Psoas muscle (tissue), 8 donors: ENCODE results near the gene IMMT. TPM values are rescaled to one million over a fixed set of nuclear protein-coding genes. Genes with fewer than 3 reads are reported as not detected.

Source experiments
- ATAC-seq, 4 donors: fragments of 200-7000 bp; cut with Tn5 transposase; one replicate each; pipeline ENCODE4 v1.9.1; 2020; ENCODE audit warnings: moderate library complexity in 3 of 4, mild to moderate bottlenecking in 2 of 4
- DNase-seq, 2 donors: peaks; one replicate each; pipeline ENCODE4 v3.0.0-alpha.2; 2020
- H3K27ac ChIP-seq: fragments of 200-600 bp; one replicate; pipeline ENCODE4 v1.8.0; 2022
- H3K27me3 ChIP-seq, 3 donors: fragments of 200-600 bp in 1 of 3; one replicate each; pipeline versions ENCODE4 v1.6.1 to v1.8.0; 2013 to 2022; ENCODE audit warnings: low read length in 2 of 3, mild to moderate bottlenecking in 2 of 3, moderate library complexity in 1 of 3; ENCODE audit not compliant: insufficient read depth in 3 of 3
- H3K36me3 ChIP-seq, 2 donors: fragments of 200-600 bp in 1 of 2; one replicate each; pipeline versions ENCODE4 v1.6.1 to v1.8.0; 2013 to 2022; ENCODE audit warnings: low read depth in 1 of 2, mild to moderate bottlenecking in 1 of 2, moderate library complexity in 1 of 2; ENCODE audit not compliant: insufficient read depth in 1 of 2
- H3K4me1 ChIP-seq: fragments of 200-600 bp; one replicate; pipeline ENCODE4 v1.8.0; 2022
- H3K4me3 ChIP-seq: fragments of 200-600 bp; one replicate; pipeline ENCODE4 v1.8.0; 2022; ENCODE audit warnings: mild to moderate bottlenecking
- H3K9me3 ChIP-seq: fragments of 200-600 bp; one replicate; pipeline ENCODE4 v1.8.0; 2022
- WGBS, 3 donors: extraction: QIAGEN DNeasy Blood & Tissue Kit; methylation state at CpG; one replicate each; pipeline versions ENCODE4 v1.1.6 to v1.1.7; 2013; 5-methylcytosine and 5-hydroxymethylcytosine counted together
- intact Hi-C, 2 donors: fragments of 100-400 bp; cut with DNase I; formaldehyde crosslinking; loops; one replicate each; pipeline versions ENCODE4 v1.11.0 to v1.14.2; 2022
- polyA plus RNA-seq, 3 donors: library from polyadenylated mRNA; stranded (reverse); fragments of 200-250 nt; gene quantifications; one replicate each; pipeline ENCODE4 v1.2.3, GENCODE V29; 2013
- total RNA-seq, 4 donors: library from RNA; stranded (reverse); fragmentation: NEBNext Ultra II Directional in 2 of 4; extraction: Animal tissue kit (Norgen Biotek cat#: 25700) in 2 of 4; gene quantifications; one replicate each; pipeline versions ENCODE4 v1.2.1 to v1.2.4, GENCODE V29; 2021 to 2023
- TF ChIP-seq, protein P1 (sequence below): fragments of 200-600 bp; IDR thresholded peaks from one replicate; pipeline ENCODE4 v1.8.0; 2022; ENCODE audit warnings: antibody characterized with exemption
- donor health status: healthy with polysubstance abuse.
- donor health status: DM: no; HTN: no; CAD: no; lungs with moderate emphysema.
- donor health status: Bipolar disorder and iron deficiency.
- donor health status: healthy.
- donor health status: DM: yes; HTN: yes; CAD: no.
- donor health status: DM: no; HTN: no; CAD: no.
- donor health status: DM: no; HTN: no; CAD: no.
- donor health status: DM: yes; HTN: yes; CAD: no.

IMMT gene
- total and polyA plus RNA-seq, 7 donors: 132 to 272 (median 151) TPM

DNA sequence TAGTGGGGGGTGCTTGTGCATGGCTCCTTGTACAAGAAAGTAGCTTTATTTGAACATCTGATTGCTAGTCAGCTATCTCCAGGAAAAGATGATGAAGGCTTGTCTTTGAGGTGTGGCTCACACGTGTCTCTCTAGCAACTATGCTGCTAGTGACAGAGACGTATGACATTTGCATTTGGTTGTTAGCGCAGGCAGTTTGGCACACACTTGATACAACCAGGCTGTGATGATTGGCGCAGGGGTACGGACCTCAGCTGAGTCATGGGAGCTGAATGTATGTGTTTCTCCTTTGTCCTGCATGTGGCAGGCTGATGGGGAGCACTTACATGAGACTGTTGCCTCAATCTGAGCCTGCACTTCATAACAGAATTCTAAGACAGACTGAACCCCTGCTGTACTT, 59.6 kb downstream of the IMMT start:
- ATAC-seq (peak in 1 of 4 donors; percentile 5), DNase-seq (no peak)
- Histone ChIP-seq H3K4me3 (no peak overlapping the region), H3K27me3 (no peaks in the 10 kb centered on the region), H3K9me3 (no peaks in the 10 kb centered on the region), H3K27ac (no peak overlapping the region), H3K36me3 (peaks cover 51 to 100% of the 10 kb centered on the region in 2 donors), H3K4me1 (no peaks in the 10 kb centered on the region)
- intact Hi-C loops: no loop called here
- TF ChIP-seq, protein P1, sequence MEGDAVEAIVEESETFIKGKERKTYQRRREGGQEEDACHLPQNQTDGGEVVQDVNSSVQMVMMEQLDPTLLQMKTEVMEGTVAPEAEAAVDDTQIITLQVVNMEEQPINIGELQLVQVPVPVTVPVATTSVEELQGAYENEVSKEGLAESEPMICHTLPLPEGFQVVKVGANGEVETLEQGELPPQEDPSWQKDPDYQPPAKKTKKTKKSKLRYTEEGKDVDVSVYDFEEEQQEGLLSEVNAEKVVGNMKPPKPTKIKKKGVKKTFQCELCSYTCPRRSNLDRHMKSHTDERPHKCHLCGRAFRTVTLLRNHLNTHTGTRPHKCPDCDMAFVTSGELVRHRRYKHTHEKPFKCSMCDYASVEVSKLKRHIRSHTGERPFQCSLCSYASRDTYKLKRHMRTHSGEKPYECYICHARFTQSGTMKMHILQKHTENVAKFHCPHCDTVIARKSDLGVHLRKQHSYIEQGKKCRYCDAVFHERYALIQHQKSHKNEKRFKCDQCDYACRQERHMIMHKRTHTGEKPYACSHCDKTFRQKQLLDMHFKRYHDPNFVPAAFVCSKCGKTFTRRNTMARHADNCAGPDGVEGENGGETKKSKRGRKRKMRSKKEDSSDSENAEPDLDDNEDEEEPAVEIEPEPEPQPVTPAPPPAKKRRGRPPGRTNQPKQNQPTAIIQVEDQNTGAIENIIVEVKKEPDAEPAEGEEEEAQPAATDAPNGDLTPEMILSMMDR: no peak
- 75 to 88% (median 80%) methylated on average over 5 of the region's 5 CpGs for WGBS, 3 donors

DNA sequence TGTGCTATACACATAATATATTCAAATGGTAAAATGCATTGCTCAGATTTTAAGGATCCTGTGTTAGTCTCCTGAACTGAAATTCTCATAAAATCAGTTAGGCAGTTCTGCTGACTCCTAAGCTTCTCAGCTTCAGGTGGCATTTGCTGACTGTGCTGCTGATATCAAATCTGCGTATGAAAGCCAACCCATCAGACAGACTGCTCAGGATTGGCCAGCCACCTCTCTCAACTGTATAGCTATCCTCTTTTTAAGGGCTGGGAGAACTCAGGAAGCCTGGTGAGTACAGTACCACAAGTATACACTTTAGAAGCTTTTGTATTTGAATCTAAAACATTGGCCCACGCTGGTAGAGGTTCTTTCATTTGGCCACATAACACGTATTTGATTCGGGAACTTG, 60.6 kb downstream of the IMMT start:
- intact Hi-C loops: no loop called here

DNA sequence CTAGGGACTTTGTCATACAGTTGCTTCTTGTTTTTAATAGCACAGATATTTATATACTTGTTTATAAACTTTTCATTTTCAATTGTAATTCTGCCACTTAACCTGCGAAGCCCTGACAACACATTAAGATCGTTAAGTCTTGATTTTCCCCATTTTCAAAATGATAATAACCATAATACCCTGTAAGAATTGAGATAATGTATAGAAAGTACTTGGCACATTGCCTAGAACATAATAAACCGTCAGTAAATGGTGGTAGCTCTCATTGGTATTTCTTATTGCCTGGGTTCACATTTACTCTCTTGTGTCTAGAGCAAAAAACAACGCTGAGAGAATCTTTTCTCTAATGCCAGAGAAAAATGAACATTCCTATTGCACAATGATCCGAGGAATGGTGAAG, 70.6 kb downstream of the IMMT start:
- TF ChIP-seq, protein P1: no peak
- Histone ChIP-seq H3K27ac (no peak overlapping the region), H3K4me1 (no peaks in the 10 kb centered on the region), H3K4me3 (no peak overlapping the region), H3K36me3 (peaks cover 23 to 100% of the 10 kb centered on the region in 2 donors), H3K9me3 (no peaks in the 10 kb centered on the region), H3K27me3 (no peaks in the 10 kb centered on the region)
- WGBS, 3 donors: 81 to 85% (median 82%) methylated on average over 5 of the region's 5 CpGs
- DNase-seq (no peak), ATAC-seq (no peak)
- intact Hi-C loops: loop anchor here (5.0 kb wide), 2 partner anchors 33 to 38 kb away; no protein-coding TSS in a partner anchor

More for the DNA sequence above, 60.6 kb downstream of the IMMT start:
- H3K4me3 ChIP-seq: no peak overlapping the region
- H3K4me1 ChIP-seq: no peaks in the 10 kb centered on the region
- no peaks in the 10 kb centered on the region for H3K9me3 ChIP-seq
- no peak for DNase-seq
- ATAC-seq: no peak
- H3K27me3 ChIP-seq: no peaks in the 10 kb centered on the region
- H3K36me3 ChIP-seq: peaks cover 46 to 100% of the 10 kb centered on the region in 2 donors
- no peak overlapping the region for H3K27ac ChIP-seq
- TF ChIP-seq, protein P1: no peak
- WGBS, 3 donors: 83 to 95% (median 86%) methylated on average over 4 of the region's 4 CpGs

DNA sequence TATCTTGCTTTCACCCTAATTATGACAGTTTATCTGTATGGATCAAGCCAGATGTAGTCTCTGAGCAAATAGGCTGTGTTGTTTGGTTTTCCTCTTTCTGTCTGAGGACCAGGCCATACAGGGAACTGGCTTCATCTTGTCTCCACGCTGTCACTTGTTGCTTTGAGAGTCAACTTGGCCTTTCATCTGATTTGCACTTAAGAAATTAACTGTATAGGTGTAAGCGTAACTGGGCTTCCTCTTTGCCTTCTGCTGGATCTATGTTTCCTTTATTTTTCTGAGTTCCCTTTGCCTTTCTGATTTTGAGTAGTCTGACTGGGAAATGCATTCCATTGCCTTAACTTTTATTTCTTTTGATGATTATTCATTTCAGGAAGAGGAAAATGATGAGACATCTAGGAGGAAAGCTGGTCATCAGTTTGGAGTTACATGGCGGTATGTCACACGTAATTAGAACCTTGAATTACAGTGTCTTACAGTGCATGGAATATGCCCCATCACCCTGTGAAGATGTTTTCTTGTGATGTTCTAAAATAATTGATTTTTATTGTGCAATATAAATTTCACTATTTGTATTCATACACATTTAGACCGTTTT, 71.8 kb downstream of the IMMT start:
- ATAC-seq (no peak), DNase-seq (no peak)
- Histone ChIP-seq H3K4me1 (no peaks in the 10 kb centered on the region), H3K4me3 (no peak overlapping the region), H3K36me3 (peaks cover 27 to 100% of the 10 kb centered on the region in 2 donors), H3K9me3 (no peaks in the 10 kb centered on the region), H3K27ac (no peak overlapping the region), H3K27me3 (no peaks in the 10 kb centered on the region)
- TF ChIP-seq, protein P1: no peak
- WGBS, 3 donors: 92 to 96% (median 94%) methylated on average over 5 of the region's 5 CpGs
- intact Hi-C loops: loop anchor here in 1 of 2 donors (5.0 kb wide), 1 partner anchor 34 kb away; no protein-coding TSS in a partner anchor

DNA sequence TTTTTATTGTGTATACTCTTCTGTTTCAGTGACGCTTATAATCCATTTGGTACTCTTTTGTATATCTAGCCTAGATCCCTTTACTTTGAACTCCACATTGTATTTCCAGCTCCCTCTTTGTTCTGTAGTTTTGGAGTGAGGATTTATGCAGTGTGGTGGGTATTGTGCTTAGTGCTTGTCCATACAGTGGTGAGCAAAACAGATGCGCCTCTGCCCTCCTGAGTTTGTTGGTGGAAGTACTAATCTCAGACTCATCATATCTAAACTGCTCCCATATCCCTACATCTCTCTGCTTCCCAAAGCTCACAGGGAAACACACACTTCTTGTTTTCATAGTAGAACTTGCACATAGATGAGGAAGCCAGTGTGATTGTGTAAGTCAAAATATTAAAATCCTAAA, 77.1 kb downstream of the IMMT start:
- Histone ChIP-seq H3K27ac (no peak overlapping the region), H3K27me3 (no peaks in the 10 kb centered on the region), H3K4me1 (no peaks in the 10 kb centered on the region), H3K9me3 (no peaks in the 10 kb centered on the region), H3K36me3 (peaks cover 16 to 100% of the 10 kb centered on the region in 2 donors), H3K4me3 (no peak overlapping the region)
- intact Hi-C loops: no loop called here
- 91 to 94% (median 94%) methylated on average over 2 of the region's 2 CpGs for WGBS, 3 donors
- ATAC-seq: no peak
- TF ChIP-seq, protein P1: no peak
- no peak for DNase-seq
